Suppressor macrophage treated with lipopolysaccharide for 4 hours (primary cell): ENCODE measurements around the gene ACAA2.

Experiments used
- DNase-seq: peaks from one replicate; pipeline ENCODE4 v3.0.0-alpha.2; 2020

Gene ACAA2

DNA sequence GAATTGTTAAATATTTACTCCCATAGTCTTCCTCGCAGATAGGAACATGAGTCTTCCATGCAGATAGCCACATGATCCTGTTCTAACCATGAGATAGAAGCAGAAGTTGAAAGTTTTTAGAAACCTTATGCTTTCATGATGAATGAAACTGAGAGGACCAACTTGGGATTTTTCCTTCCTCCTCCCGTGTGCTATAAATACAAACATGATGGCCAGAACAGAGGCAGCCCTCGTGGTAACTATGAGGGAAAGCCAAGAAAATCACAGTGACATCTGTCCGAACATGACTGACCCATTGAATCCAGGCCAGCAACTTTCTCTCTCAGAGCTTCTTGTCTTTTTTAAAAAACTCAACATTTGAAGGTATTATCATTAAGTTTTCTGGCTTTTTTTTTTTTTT lies 78.5 kb downstream of the ACAA2 start:
- DNase-seq = peak; percentile 19

- DNase-seq = peak; percentile 14
These were observed 79.3 kb downstream of the ACAA2 start for GRCh38 chr18:49733896-49734585.

DNA sequence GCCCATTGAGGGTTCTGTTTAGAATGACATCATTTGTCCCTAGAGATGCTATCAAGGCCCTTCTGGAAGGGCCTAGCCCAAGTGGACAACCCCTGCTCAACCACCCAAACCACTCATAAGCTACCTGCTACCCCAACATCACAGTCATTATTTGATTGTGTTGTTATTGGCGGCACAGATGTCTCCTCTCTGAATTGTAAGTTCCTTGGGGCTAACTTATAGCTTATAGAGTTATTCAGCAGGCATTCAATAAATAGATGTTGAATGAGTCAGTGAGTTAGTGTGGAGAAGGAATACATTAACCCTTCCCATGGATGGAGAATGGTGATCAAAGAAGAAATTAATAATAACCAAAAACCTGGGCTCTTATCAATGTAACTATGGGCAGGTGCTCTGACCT lies 80.0 kb downstream of the ACAA2 start:
- no peak for DNase-seq
